Activated gamma-delta T cell treated with anti-CD3 and anti-CD28 coated beads, Interleukin-2, amount 50 U/mL, for 16 hours (primary cell): ENCODE measurements around the gene ARL5A.
"Not testable (repeated sequence)": the region's sequence is repeated elsewhere in the genome, so short reads cannot be mapped to it uniquely, and the experiment has no call there.

Experiments
- DNase-seq: peaks from one replicate; pipeline ENCODE4 v3.0.0-alpha.2; 2020; ENCODE audit warnings: low read depth

Gene ARL5A, protein sequence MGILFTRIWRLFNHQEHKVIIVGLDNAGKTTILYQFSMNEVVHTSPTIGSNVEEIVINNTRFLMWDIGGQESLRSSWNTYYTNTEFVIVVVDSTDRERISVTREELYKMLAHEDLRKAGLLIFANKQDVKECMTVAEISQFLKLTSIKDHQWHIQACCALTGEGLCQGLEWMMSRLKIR

DNA sequence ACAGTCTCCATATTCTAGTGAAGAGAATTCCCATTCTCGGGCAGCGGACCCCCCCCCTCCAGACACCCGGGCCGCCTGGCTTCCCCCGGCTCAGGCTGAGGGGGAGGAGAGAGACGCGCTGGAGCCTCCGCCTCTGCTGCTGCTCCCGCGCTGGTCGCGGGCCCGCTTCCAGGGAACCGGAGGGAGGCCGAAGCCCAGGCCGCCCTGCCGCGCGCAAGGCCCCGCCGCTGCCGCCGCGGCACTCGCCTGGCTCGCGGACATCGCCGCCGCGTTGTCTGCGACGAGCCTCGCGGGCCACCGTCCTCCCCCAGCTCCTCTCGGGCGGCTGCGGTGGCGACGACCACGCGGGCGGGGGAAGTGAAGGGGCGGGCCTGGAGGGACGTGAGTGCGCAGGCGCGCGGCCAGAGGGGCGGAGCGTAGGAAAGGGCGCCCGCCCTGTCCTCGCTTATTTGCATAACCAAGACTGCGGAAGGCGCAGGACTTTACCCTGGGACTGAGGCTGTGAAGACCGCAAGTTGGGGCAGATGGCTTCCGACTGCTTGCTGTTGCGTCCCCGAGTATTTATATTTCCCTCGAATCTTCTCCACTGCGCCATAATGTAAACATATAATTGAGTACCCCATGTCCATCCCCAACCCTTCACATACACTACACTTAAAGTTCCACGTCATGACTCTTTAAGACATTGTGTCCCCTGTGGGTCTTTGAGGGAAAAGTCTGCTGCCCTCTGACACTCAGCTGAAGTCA lies at the start of gene ARL5A:
ARL5A (minus strand) TSS at position 279 of the 747 bp plus-strand sequence; CDS start at position 34, 245 bp downstream.
- DNase-seq: peak; percentile 90

DNA sequence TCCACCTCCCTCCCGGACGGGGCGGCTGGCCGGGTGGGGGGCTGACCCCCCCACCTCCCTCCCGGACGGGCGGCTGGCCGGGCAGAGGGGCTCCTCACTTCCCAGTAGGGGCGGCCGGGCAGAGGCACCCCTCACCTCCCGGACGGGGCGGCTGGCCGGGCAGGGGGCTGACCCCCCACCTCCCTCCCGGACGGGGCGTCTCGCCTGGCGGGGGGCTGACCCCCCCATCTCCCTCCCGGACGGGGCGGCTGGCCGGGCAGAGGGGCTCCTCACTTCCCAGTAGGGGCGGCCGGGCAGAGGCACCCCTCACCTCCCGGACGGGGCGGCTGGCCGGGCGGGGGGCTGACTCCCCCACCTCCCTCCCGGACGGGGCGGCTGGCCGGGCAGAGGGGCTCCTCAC lies 47.4 kb upstream of the ARL5A start:
- not testable (repeated sequence) for DNase-seq

DNA sequence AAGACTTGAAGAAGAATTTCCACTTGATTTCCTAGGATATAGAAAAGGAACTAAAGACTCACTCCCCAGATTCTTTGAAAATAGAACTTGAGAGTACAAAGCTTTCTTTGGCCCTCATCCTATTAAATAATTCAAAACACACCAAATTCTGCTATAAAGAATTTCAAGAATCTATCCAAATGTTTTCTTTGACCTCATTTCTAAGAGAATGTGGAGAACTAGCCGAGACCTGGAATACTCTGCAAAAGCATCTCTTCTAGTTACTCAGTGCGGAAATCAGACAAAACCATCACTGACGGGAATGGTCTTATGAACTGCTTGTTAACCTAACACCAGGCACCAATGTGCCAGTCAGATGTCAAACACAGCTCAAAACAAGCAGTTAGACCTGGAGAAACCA lies 44.2 kb upstream of the ARL5A start:
- no peak for DNase-seq

DNA sequence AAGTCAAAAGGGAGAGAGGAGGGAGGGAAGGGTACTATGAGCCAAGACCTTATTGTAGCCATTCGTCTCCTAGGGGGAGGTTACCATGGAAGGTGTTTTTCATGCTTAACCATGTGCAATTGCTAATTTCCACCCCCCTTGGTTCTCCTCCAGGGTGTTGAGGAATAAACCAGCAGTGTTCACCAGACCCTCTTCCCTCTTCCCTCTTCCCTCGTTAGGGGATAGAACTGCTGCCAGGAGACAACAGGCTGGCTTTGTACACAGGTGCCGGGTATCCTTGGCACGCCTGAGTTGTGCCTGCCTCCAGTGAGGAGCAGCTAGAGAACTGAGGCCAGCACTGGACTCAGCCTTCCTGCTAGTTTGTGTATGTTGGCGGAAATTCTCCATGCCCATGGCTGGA lies 41.1 kb upstream of the ARL5A start:
- DNase-seq: no peak

DNA sequence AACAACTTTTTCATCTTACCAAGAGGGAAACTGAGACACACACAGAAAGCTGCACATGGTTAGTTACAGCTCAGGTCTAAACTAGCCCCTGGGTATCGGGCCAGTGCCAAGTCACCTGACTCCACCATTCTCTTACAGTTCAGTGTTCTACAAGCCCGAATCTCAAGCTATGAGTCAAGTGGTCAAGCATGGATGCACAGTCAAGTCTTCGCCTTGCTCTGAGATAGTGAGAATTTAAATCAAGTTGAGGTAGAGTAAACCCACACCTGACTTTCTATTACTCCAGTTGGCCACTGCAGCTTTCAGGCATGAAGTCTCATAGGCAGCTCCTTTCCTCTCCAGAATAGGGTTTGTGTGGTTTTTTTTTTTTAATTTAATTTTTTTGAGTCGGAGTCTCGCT lies 34.5 kb upstream of the ARL5A start:
- DNase-seq: no peak

DNA sequence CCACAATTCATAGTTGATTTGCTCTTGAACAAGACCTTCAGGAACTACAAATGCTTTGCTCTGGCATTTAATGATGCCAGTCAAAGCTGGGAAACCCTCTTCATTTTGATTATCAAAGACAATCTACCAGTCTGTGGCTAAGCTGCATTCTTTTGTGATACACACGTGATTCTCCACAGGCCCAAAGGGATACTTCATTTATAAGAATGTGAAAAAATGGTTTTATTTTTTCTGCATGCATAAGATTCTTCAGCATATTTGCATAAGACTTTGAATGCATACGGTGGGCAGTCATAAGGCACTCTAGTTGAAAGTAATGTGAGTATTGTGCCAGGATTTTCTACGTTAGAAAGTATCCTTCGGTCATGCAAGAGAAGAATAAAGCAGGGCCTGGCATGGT lies 33.0 kb upstream of the ARL5A start:
- no peak for DNase-seq

DNA sequence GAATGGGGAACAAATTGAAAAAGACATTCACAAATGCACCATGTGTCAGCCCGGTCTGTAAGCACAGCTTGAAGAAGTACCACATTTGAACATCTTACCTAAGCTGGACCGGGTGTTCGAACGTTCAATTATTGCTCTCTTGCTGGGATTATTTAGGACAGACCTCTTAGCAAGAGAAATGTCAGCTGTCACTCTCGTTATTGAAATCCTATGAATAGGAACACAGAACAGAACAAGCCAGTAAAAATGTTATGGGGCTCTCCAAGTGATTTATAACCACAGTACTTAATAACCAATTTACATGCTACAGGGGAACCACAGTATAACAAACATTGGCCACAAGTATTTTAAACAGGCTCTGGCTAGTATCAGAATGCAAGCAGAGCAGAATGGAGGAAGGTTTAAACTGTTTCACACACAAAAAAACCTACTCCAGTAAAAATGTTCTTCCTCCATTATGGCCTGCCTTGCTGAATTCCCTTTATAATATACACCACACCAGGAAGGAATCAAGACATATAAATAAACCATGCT lies 32.5 kb upstream of the ARL5A start:
- DNase-seq: no peak

DNA sequence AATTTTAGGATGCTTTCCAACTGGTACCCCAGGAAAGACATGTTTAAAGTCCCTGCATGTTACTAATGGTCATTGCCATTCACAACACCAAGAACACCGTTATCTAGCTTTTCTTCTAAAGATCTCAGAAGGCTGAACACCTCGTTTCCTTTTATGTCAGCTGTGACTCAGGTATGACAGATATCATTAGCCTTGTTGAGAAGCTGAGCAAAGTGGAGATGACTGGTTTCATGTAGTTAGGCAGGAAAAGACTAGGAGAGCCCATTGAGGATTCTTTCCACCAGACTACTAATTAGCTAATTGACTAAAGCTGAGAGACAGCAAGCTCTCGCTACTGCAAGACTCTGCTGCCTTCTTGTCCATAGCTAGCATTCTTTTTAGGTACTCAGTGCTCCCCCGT lies 32.0 kb upstream of the ARL5A start:
- no peak for DNase-seq

DNA sequence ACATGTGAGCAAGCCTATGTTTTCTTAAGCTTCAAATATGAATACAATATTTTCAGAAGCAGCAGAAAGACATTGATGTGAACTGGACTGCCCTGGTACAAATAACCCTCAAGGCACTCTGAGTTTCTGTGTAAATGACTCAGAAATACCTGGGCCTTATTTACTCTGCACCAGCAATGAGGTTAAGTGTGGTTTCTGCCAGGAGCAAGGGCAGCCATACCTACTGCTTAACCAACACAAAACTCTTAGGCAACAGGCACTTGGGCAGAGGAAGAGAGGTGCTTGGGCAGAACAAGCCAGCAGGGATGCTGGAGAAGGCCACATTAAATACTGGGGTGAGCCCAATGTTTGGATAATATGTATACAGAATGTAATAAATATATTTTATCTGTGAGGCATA lies 29.4 kb upstream of the ARL5A start:
- DNase-seq: no peak

DNA sequence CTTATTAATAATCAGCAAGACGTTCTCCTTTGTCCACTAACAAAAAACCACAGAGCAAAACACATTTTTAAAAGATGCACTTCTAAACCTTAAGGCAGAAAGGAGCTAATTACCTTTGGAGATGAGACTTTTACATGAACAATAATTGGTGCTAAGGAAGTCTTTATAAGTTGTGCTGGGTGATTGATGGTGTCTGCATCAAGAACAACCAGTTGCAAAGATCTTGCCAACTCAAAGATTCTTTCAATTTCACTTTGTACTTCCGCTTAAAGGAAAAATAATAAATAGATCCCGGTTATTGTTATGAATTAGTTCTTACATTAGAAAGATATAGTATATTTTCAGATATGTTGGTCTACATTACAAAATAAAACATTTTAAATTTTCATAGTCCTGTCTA lies 26.9 kb upstream of the ARL5A start:
- DNase-seq: no peak

DNA sequence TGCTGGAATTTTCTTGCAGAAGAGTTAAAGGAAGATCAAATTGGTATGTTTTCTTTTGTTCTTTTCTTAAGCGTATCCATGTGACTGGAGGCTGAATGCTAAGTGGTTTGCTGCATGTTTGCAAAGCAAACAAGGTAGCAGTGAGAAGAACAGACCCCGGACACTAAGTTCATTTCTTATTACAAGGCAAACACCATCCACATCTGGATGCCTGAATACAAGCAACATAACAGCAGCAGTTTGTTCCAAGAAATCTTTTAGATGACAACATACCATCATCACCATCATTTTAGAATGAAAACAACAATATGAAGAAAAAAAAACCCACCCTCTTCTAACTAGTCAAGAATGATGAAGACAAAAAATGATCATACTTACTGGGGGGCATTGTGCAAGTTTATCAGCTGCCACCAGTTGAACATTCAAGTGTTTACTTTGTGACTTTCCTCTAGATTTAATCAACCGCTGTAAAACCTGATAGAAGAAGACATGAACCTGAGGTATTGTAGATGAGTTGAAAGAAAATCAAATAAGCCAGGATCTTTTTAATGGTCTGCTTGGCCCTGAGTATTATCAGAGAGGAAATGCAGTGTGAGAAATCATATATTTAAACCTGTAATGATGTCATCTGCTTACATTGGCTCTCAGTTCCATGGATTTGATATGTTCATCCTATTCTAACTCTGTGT lies 25.0 kb upstream of the ARL5A start:
- no peak for DNase-seq

DNA sequence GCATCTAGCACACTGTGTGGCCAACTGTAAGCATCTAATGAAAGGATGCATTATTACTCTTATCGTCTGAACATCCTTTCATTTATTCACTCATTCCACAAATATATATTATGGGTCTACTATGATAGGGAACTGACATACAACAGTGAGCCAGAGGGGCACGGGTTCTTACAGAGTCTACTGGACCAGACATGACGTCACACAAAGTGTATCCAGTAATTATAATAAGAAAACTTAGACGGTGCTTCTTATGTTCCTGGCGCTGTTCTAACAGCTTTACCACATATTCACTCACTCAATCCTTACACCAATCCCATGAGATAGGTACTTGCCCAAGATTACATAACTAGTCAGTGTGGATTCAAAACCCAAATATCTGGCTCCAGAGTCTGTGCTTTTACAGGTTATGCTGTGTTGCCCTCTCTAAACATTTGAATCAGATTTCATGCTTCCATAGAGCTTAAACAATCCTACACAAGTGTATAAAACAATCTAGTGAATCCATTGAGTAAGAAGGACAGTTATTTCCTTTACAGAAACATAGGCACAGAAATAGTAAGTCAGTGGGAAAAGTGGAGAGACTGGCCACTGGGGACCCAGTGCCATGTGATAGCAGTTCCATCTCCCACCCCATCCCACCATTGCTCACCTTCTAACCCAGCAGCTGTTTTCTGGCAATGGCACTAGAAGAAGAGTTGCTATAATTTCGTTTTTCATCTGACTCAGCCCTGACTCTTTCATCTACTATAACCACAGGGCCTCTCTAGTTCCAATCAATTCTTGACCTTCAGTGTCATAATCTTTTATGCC lies 24.2 kb upstream of the ARL5A start:
- no peak for DNase-seq

DNA sequence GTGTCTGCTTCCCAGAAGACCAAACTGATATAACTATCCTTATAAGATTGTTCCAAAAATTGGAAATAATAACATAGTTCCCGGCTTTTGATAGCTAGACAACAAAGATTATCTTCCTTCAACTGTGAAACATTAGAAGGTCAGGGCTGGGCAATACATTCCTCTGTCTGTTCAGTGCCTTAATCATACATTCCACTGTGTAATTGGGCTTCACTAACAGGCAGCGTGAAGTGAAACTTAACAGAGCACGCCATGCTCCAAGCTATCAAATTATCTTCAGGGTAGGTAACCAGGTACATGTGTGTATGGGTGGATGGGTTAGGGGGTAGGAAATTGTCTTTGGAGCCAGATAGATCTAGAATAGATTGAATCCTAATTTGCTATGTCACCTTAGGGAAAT lies 23.5 kb upstream of the ARL5A start:
- DNase-seq: no peak

DNA sequence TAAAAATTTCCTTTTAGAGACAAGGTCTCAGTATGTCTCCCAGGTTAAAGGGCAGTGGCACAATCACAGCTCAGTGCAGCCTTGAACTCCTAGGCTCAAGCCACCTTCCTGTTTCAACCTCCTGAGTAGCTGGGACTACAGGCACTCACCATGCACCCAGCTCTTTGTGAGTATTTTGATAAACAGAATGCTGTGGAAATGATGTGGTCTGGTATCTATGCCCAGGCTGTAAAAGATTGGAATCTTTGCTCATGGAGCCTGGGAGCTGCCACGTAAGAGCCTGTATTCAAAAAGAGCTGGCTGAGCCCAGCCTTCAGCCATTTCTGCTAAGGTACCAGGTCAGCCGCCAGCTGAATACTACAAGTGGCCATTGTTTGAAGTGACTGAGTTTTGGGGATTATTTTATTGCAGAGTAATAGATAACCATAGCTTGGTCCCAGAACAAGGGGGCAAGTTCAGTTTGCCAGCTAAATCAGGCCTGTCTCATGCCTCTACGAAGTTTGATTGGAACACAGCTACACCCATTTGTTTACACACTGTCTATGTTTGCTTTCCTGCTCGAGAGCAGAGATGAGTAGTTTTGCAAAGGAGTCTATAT lies 21.3 kb upstream of the ARL5A start:
- no peak for DNase-seq

DNA sequence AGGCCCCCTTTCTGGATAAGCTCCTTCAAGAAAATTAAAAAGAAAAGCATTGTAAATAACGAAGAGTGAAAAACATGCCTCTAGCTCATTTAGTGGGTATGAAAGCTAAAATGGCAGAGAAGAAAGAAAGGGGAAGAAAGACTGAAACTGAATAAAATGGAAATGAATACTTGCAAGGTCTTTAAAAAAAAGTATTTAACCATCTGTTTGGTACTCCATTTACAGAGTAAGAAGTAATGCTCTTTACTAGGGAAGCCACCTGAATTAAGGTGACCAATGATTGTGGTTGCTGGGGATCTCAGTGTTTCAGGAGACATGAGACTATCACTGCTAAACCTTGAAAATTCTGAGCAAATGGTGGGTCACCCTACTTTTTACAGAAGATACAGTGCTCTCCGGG lies 17.7 kb upstream of the ARL5A start:
- no peak for DNase-seq

DNA sequence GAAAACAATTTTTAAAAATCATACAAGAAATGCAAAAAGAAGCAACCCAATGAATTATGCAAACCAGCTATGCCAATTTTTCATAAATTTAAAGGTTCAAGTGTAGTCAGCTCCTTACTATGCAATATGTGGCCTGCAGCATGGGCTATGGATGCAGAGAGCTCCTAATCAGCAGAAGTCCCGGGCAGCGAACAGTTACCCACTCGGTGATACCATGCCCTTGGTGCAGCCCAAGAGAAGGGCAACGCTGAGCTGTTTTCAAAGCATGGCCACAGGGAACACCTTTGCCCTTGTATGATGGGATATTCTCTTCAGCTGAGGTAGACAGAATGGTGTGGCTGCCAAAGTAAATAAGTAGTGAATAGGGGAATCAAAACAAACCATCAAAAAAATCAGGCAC lies 17.3 kb upstream of the ARL5A start:
- DNase-seq: no peak

DNA sequence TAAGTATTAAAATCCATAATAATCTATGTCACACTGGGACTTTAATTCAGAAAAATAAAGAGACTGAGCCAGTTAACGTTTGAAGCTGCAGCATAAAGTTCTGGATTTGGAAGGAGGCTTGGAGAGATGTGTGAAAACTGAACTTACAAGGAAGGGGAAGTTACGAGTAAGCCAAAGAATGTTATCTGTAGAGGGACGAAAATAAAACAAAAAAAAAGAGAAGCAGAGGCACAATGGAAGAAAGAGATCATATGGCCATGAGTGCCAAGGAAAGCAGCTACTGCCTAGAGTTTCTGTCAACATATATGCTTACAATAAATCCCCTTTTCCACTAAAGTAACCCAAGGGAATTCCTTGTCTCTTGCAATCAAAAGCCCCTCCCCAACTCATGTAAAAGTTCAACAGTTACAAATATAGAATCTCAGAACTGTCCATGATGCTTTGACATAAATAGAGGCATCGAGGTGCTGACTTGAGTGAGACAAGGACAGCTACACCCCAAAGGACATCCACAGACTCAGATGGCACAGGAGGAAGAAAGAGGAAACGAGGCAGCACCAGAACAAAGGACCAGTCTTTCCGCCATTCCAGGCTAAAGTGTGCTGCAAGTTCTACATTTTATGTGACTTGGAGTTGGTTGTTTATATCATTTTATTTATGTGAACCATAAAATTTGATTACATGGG lies 16.1 kb upstream of the ARL5A start:
- DNase-seq: no peak

DNA sequence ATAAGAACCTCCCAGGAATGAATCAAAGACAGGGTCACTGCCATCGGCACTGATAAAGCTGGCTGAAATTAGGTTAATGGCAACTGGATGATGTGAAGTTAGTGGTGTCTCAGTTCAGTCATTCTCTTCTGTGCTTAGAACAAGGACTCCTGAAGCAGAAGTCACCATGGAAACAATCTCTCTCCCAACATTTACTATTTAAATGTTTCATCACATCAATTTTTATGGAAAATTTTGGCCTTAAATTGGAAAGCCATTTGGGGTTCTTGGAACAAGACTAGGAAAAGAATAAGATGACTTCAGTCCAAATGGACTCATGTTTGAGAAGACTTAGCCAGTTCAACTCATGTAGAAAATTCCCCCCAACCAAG lies 15.5 kb upstream of the ARL5A start:
- DNase-seq: no peak

DNA sequence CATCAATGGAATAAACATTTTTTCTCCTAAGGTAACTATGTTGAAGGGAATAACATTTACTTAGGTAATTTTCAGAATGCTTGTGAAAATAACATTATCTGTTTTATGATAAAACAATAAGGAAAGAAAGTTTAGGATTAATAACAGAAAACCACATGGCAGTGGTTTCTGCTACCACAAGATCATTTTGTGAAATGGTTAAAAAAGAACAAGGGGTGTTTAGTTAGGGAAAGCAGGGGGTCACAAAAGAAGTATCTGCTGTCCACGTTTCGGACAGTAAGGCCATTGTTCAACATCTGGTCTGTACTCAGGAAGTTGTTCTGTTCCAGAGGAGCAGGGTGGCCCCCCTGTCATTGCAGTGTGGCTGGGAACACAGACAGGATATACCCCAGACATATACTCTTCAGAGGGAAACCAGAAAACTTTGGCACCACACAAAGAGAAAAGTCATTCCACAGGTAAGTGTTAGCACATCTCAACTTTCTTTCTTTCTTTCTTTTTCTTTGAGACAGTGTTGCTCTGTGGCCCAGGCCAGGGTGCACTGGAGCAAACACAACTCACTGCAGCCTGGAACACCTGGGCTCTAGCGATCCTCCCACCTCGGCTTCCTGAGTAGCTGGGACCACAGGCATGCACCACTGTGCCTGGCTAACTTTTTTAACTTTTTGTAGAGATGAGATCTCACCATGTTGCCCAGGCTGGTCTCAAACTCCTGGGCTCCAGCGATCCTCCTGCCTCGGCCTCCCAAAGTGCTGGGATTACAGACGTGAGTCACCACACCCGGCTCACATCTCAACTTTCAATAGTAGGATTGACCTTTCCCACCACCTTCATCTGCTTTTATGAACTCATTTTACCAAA lies 14.8 kb upstream of the ARL5A start:
- DNase-seq: no peak

DNA sequence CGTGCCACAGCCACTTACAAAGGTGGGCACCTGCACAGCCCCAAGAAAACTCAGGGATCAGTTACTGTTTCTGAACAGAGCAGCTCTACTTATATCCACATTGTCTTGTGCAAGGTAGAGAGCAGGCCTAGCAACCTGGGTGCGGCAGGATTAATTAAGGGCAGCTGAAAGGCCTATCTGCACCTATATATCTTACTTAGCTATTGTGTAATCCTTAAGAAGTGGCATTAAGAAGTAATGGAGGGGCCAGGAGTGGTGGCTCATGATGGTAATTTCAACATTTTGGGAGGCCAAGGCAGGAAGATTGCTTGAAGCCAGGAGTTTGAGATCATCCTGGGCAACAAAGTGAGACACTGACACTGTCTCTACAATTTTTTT lies 12.8 kb upstream of the ARL5A start:
- DNase-seq: no peak
